A673 (cell line): ENCODE results near the gene FHIT.

Experiments used
- CTCF ChIP-seq: fragments of 300-800, 200-600 bp; sonication (generic); conservative IDR thresholded peaks from 2 replicates; pipeline ENCODE4 v1.5.1; 2017; ENCODE audit warnings: low read depth, mild to moderate bottlenecking, antibody characterized with exemption, low read length, moderate library complexity, mixed read lengths
- EZH2 ChIP-seq: fragments of 200-600 bp; sonication (generic); IDR thresholded peaks from 2 replicates; pipeline ENCODE4 v1.6.1; 2017; ENCODE audit warnings: borderline replicate concordance, low read depth, mild to moderate bottlenecking, mixed read lengths, antibody characterized with exemption, low read length; ENCODE audit not compliant: poor library complexity, severe bottlenecking

GRCh38 chr3:61173676-61174075 lies 77.6 kb downstream of the FHIT start:
- no peak for TF ChIP-seq CTCF
- no peak for TF ChIP-seq EZH2
